HG03196 (cell line): Measurements from ENCODE around the gene OR7A10.

Experiments used
- ATAC-seq: cut with Tn5 transposase; IDR thresholded peaks from one replicate; pipeline ENCODE4 v1.9.1; 2021; ENCODE audit not compliant: unreplicated experiment

The OR7A10 gene

GRCh38 chr19:14848822-14849221, at the start of gene OR7A10:
Gene OR7A10, minus strand, starts transcription at chr19:14848922. Its CDS starts 7,045 bp downstream, at chr19:14841877.
- no peak for ATAC-seq

- ATAC-seq: no peak
Observed at GRCh38 chr19:14890643-14891379, 42.1 kb upstream of the OR7A10 start.

GRCh38 chr19:14889994-14890642, 41.4 kb upstream of the OR7A10 start:
- ATAC-seq: no peak

- no peak for ATAC-seq
Observed at GRCh38 chr19:14886032-14886431, 37.3 kb upstream of the OR7A10 start, which contains the start of gene OR7A17. Gene OR7A17, minus strand, starts transcription at chr19:14886132. Its CDS starts 4,777 bp downstream, at chr19:14881355.

- no peak for ATAC-seq
Observed at GRCh38 chr19:14871619-14872230, 23.0 kb upstream of the OR7A10 start.

GRCh38 chr19:14868497-14868896, 19.8 kb upstream of the OR7A10 start:
- ATAC-seq: no peak

- ATAC-seq: no peak
Observed at GRCh38 chr19:14843578-14843977, 5.1 kb downstream of the OR7A10 start.

GRCh38 chr19:14843169-14843568, 5.6 kb downstream of the OR7A10 start:
- no peak for ATAC-seq

GRCh38 chr19:14840206-14840605, 8.5 kb downstream of the OR7A10 start:
- ATAC-seq: no peak

GRCh38 chr19:14837391-14837790, 11.3 kb downstream of the OR7A10 start:
- no peak for ATAC-seq

- no peak for ATAC-seq
Observed at GRCh38 chr19:14835011-14835410, 13.7 kb downstream of the OR7A10 start, which contains the start of the genes OR7A5 and OR7C1. Gene OR7A5, minus strand, starts transcription at chr19:14835185. Its CDS starts 6,944 bp downstream, at chr19:14828241. Gene OR7C1, minus strand, starts transcription at chr19:14835185. Its CDS starts 35,049 bp downstream, at chr19:14800136.

- no peak for ATAC-seq
Observed at GRCh38 chr19:14830702-14831101, 18.0 kb downstream of the OR7A10 start.

- no peak for ATAC-seq
Observed at GRCh38 chr19:14826006-14826405, 22.7 kb downstream of the OR7A10 start.

- no peak for ATAC-seq
Observed at GRCh38 chr19:14821937-14822336, 26.8 kb downstream of the OR7A10 start.

- ATAC-seq: no peak
Observed at GRCh38 chr19:14818588-14818987, 30.1 kb downstream of the OR7A10 start.

- ATAC-seq: no peak
Observed at GRCh38 chr19:14817052-14817451, 31.7 kb downstream of the OR7A10 start.

- ATAC-seq: no peak
Observed at GRCh38 chr19:14814982-14815652, 33.6 kb downstream of the OR7A10 start.

GRCh38 chr19:14809272-14810057, 39.3 kb downstream of the OR7A10 start:
- ATAC-seq: no peak

GRCh38 chr19:14804765-14805164, 44.0 kb downstream of the OR7A10 start:
- no peak for ATAC-seq

GRCh38 chr19:14798760-14799159, 50.0 kb downstream of the OR7A10 start:
- ATAC-seq: no peak
